SK-N-SH (cell line): ENCODE measurements around the gene SLC25A18.

Source experiments
- EP300 ChIP-seq, 2 experiments: IDR thresholded peaks; 2 replicates each; pipeline versions ENCODE4 v1.4.0 to v1.6.1; 2012; ENCODE audit warnings: borderline replicate concordance in 1 of 2, low read depth in 1 of 2, low read length in 1 of 2
- EZH2phosphoT487 ChIP-seq: fragments of 200-600 bp; sonication (generic); IDR thresholded peaks from 2 replicates; pipeline ENCODE4 v1.6.1; 2017; ENCODE audit warnings: low read depth, mixed run types, mild to moderate bottlenecking, antibody characterized with exemption, moderate library complexity, borderline replicate concordance
- FOXJ3 ChIP-seq: sonication (generic); formaldehyde crosslinking; IDR thresholded peaks from 2 replicates; pipeline ENCODE4 v1.5.1; 2020; ENCODE audit warnings: mild to moderate bottlenecking, missing genetic modification reagents
- REST ChIP-seq: IDR thresholded peaks from 2 replicates; pipeline ENCODE4 v1.6.1; 2012; ENCODE audit warnings: mild to moderate bottlenecking, low read depth, low read length, moderate library complexity
- TEAD4 ChIP-seq: IDR thresholded peaks from 2 replicates; pipeline ENCODE4 v1.4.0; 2012; ENCODE audit warnings: mild to moderate bottlenecking, borderline replicate concordance; ENCODE audit not compliant: insufficient read depth
- TF ChIP-seq, protein P1 (sequence below): IDR thresholded peaks from 2 replicates; pipeline ENCODE4; 2012
- TF ChIP-seq, protein P2 (sequence below): fragments of 200-600 bp; sonication (generic); IDR thresholded peaks from 2 replicates; pipeline ENCODE4 v1.6.1; 2017; ENCODE audit warnings: antibody characterized with exemption, mild to moderate bottlenecking, moderate library complexity

DNA sequence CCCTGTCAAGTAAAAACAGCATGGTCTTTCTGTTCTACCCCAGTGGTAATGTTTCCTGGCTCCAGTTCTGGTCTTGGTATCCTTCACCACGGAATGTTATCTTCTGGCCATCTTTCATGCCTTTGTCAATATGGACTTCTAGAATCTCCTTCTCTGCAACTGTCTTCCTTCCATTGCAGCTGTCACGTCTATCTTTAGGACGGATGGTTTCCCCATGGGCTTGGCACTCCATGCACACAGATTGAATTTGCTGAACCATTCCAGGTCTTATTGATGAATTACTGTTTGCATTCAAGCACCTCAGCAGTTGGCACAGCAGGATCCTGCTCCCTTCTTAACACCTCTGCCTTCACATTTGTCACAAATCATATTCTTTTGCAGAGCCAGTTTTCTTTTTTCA is 44.9 kb upstream of the SLC25A18 start:
- TF ChIP-seq, protein P1, sequence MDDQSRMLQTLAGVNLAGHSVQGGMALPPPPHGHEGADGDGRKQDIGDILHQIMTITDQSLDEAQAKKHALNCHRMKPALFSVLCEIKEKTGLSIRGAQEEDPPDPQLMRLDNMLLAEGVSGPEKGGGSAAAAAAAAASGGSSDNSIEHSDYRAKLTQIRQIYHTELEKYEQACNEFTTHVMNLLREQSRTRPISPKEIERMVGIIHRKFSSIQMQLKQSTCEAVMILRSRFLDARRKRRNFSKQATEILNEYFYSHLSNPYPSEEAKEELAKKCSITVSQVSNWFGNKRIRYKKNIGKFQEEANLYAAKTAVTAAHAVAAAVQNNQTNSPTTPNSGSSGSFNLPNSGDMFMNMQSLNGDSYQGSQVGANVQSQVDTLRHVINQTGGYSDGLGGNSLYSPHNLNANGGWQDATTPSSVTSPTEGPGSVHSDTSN, result no peak
- TF ChIP-seq EP300 (IDR thresholded peaks at IDR 0.05; ENCODE audit: borderline replicate concordance in 1 of 2, low read depth in 1 of 2, low read length in 1 of 2) (no peak), FOXJ3 (CRISPR knock-in tag) (no peak), EZH2phosphoT487 (no peak), REST (no peak), TEAD4 (no peak)
- TF ChIP-seq, protein P2, sequence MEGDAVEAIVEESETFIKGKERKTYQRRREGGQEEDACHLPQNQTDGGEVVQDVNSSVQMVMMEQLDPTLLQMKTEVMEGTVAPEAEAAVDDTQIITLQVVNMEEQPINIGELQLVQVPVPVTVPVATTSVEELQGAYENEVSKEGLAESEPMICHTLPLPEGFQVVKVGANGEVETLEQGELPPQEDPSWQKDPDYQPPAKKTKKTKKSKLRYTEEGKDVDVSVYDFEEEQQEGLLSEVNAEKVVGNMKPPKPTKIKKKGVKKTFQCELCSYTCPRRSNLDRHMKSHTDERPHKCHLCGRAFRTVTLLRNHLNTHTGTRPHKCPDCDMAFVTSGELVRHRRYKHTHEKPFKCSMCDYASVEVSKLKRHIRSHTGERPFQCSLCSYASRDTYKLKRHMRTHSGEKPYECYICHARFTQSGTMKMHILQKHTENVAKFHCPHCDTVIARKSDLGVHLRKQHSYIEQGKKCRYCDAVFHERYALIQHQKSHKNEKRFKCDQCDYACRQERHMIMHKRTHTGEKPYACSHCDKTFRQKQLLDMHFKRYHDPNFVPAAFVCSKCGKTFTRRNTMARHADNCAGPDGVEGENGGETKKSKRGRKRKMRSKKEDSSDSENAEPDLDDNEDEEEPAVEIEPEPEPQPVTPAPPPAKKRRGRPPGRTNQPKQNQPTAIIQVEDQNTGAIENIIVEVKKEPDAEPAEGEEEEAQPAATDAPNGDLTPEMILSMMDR, result no peak
